OCI-LY3 (cell line): ENCODE results near the gene LDAH.
A peak's percentile ranks its signal among the peaks of the same experiment; 100 is the strongest.

Experiments
- H2AFZ ChIP-seq: fragments of 200-600, 300-600 bp; shearing (Covaris generic); 2 replicates; pipeline ENCODE4 v1.6.0; 2014; ENCODE audit warnings: antibody characterized with exemption, low read depth, low read length
- H3K27ac ChIP-seq: fragments of 200-600, 300-600 bp; sonication (generic); 2 replicates; pipeline ENCODE4 v1.5.1; 2014; ENCODE audit warnings: mild to moderate bottlenecking, low read length, moderate library complexity, mixed read lengths
- H3K27me3 ChIP-seq: fragments of 200-600, 300-600 bp; sonication (generic); 2 replicates; pipeline ENCODE4 v1.6.1; 2014; ENCODE audit warnings: low read depth, low read length, mixed read lengths
- H3K36me3 ChIP-seq: fragments of 200-600, 300-600 bp; sonication (generic); replicated peaks from 2 replicates; pipeline ENCODE3; 2014; ENCODE audit warnings: low read depth, low read length, mixed read lengths
- H3K4me1 ChIP-seq: fragments of 300-600, 200-600 bp; sonication (generic); 2 replicates; pipeline ENCODE4 v1.6.1; 2014; ENCODE audit warnings: low read length, mixed read lengths
- H3K4me2 ChIP-seq: fragments of 200-600, 300-600 bp; sonication (generic); 2 replicates; pipeline ENCODE4 v1.6.1; 2014; ENCODE audit warnings: low read length, mixed read lengths
- H3K4me3 ChIP-seq: fragments of 300-600, 200-600 bp; sonication (generic); 2 replicates; pipeline ENCODE4 v1.5.1; 2014; ENCODE audit warnings: antibody characterized with exemption, mild to moderate bottlenecking, low read length, moderate library complexity
- H3K79me2 ChIP-seq: fragments of 300-600, 200-600 bp; shearing (Covaris generic); 2 replicates; pipeline ENCODE4 v1.6.1; 2014; ENCODE audit warnings: mild to moderate bottlenecking, low read length, mixed read lengths
- H3K9ac ChIP-seq: fragments of 300-600, 200-600 bp; shearing (Covaris generic); 2 replicates; pipeline ENCODE4 v1.6.0; 2014; ENCODE audit warnings: mild to moderate bottlenecking, low read length, moderate library complexity
- H3K9me3 ChIP-seq: fragments of 200-600, 300-600 bp; shearing (Covaris generic); 2 replicates; pipeline ENCODE4 v1.6.1; 2014; ENCODE audit warnings: low read length, mixed read lengths; ENCODE audit not compliant: insufficient read depth
- H4K20me1 ChIP-seq: fragments of 200-600, 300-600 bp; sonication (generic); 2 replicates; pipeline ENCODE4 v1.6.1; 2016; ENCODE audit warnings: low read length, mixed read lengths; ENCODE audit not compliant: insufficient read depth
- CTCF ChIP-seq: fragments of 200-600, 300-600 bp; sonication (generic); IDR thresholded peaks from 2 replicates; pipeline ENCODE4 v1.5.1; 2014; ENCODE audit warnings: antibody characterized with exemption, low read length, low read depth
- EZH2phosphoT487 ChIP-seq: fragments of 200-600 bp; shearing (Covaris generic); IDR thresholded peaks from 2 replicates; pipeline ENCODE4 v1.6.1; 2018; ENCODE audit warnings: antibody characterized with exemption, mixed run types, low read depth

LDAH gene

GRCh38 chr2:20725782-20726181 lies 97.1 kb downstream of the LDAH start:
- Histone ChIP-seq H2AFZ (no peak overlapping the region), H3K27ac (no peak overlapping the region), H3K79me2 (no peaks in the 10 kb centered on the region), H3K4me3 (no peak overlapping the region), H4K20me1 (no peaks in the 10 kb centered on the region), H3K4me2 (no peak overlapping the region), H3K27me3 (no peaks in the 10 kb centered on the region), H3K9me3 (no peaks in the 10 kb centered on the region), H3K36me3 (peaks cover 3% of the 10 kb centered on the region), H3K9ac (no peak overlapping the region), H3K4me1 (no peaks in the 10 kb centered on the region)
- TF ChIP-seq CTCF (no peak), EZH2phosphoT487 (no peak)

- H3K9me3 ChIP-seq: no peaks in the 10 kb centered on the region
- TF ChIP-seq EZH2phosphoT487: no peak
- TF ChIP-seq CTCF: no peak
- no peak overlapping the region for H3K27ac ChIP-seq
- H3K4me1 ChIP-seq: no peaks in the 10 kb centered on the region
- no peaks in the 10 kb centered on the region for H4K20me1 ChIP-seq
- no peak overlapping the region for H3K4me2 ChIP-seq
- H3K27me3 ChIP-seq: no peaks in the 10 kb centered on the region
- no peak overlapping the region for H2AFZ ChIP-seq
- H3K9ac ChIP-seq: no peak overlapping the region
- peaks cover 3% of the 10 kb centered on the region for H3K36me3 ChIP-seq
- peaks cover 2% of the 10 kb centered on the region; the same call in 1 of the 2 replicates for H3K79me2 ChIP-seq
- no peak overlapping the region for H3K4me3 ChIP-seq
Measured at GRCh38 chr2:20724500-20725053, 98.3 kb downstream of the LDAH start.

GRCh38 chr2:20723543-20723942 lies 99.4 kb downstream of the LDAH start:
- no peak overlapping the region for H3K9ac ChIP-seq
- H3K79me2 ChIP-seq: peaks cover 2% of the 10 kb centered on the region; the same call in 1 of the 2 replicates
- no peaks in the 10 kb centered on the region for H3K9me3 ChIP-seq
- no peak overlapping the region for H3K4me2 ChIP-seq
- no peak overlapping the region for H3K4me3 ChIP-seq
- no peak overlapping the region for H2AFZ ChIP-seq
- H4K20me1 ChIP-seq: no peaks in the 10 kb centered on the region
- no peak overlapping the region for H3K27ac ChIP-seq
- no peaks in the 10 kb centered on the region for H3K27me3 ChIP-seq
- H3K36me3 ChIP-seq: peaks cover 3% of the 10 kb centered on the region
- TF ChIP-seq EZH2phosphoT487 (no peak), CTCF (no peak)
- no peaks in the 10 kb centered on the region for H3K4me1 ChIP-seq

GRCh38 chr2:20722592-20723240 lies 100.2 kb downstream of the LDAH start:
- H3K9ac ChIP-seq: no peak overlapping the region
- H3K79me2 ChIP-seq: peaks cover 2% of the 10 kb centered on the region; the same call in 1 of the 2 replicates
- H3K4me1 ChIP-seq: no peaks in the 10 kb centered on the region
- H3K4me2 ChIP-seq: no peak overlapping the region
- H3K27ac ChIP-seq: no peak overlapping the region
- TF ChIP-seq EZH2phosphoT487: no peak
- peak; percentile 19 for TF ChIP-seq CTCF
- no peak overlapping the region for H2AFZ ChIP-seq
- H4K20me1 ChIP-seq: no peaks in the 10 kb centered on the region
- H3K36me3 ChIP-seq: peaks cover 4% of the 10 kb centered on the region
- no peak overlapping the region for H3K4me3 ChIP-seq
- H3K27me3 ChIP-seq: no peaks in the 10 kb centered on the region
- no peaks in the 10 kb centered on the region for H3K9me3 ChIP-seq
